Subcutaneous adipose tissue (tissue), 4 donors: ENCODE measurements around the gene NEGR1. TPM values are rescaled to one million over a fixed set of nuclear protein-coding genes. Genes with fewer than 3 reads are reported as not detected.

Experiments
- CTCF ChIP-seq: fragments of 450-650 bp; IDR thresholded peaks from one replicate; pipeline ENCODE4 v1.5.1; 2016; ENCODE audit warnings: low read depth, mild to moderate bottlenecking, control low read depth, antibody characterized with exemption, moderate library complexity
- total RNA-seq, 4 donors: library from RNA; depleted of rRNA; stranded (reverse); fragments of >200 nt; gene quantifications; one replicate each; pipeline ENCODE4 v1.1.0, GENCODE V29; 2016

Gene NEGR1
- total RNA-seq, 4 donors from 2014 or later: 18.6 to 42.9 (median 35.3) TPM

- TF ChIP-seq CTCF: no peak
Measured at GRCh38 chr1:72177711-72178110, 104.6 kb downstream of the NEGR1 start.

DNA sequence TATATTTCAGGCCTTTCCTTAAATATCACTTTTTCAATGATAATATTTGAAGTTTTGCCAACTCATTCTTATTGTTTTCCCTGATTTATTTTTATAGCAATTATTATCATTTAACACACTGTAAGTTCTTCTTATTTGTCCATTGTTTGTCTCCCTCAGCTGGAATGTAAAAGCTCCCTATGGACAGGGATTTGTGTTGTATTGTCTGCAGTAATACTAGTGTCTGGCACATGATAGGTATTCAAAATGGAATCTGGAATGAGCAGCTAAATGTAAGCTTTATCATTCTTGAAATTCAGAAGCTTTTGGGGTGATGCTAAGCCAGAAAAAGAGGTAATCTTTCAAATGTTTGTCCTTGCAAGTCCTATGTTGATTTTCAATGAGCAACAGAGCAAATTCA, 112.1 kb downstream of the NEGR1 start:
- TF ChIP-seq CTCF: no peak

GRCh38 chr1:72166426-72166825, 115.9 kb downstream of the NEGR1 start:
- no peak for TF ChIP-seq CTCF

DNA sequence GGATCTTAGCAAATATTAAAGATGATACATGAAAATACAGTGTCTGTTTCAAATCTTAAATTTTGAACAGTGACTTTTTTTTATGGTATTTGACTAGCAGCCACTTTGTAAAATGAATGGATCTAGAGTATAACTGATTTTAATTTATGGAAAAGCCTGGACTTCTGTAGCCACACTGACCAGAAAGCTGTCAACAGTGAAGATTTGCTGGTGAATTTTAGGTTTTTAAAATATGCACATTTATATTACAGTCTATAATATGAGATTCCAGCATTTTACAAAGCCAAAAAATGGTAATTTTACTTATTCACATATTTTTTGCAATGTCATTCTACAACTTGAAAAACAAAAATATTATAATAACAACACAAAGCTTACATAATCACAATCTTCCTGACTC, 131.8 kb downstream of the NEGR1 start:
- no peak for TF ChIP-seq CTCF

GRCh38 chr1:72141875-72142274, 140.5 kb downstream of the NEGR1 start:
- no peak for TF ChIP-seq CTCF

DNA sequence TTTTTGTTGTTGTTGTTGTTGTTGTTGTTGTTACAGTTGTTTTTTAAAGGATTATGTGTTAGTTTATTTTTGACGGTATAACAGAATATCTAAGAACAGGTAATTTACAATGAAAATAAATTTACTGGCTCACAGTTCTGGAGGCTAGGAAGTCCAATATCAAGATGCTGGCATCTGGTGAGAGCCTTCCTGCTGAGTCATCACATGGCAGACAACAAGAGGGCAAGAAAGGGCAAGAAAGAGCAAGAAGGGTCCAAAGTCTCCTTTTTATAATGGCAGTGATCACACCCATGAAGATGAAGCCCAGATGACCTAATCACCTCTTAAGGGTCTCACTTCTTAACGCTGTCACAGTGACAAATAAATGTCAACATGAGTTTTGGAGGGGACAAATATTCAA, 142.1 kb downstream of the NEGR1 start:
- TF ChIP-seq CTCF: no peak

DNA sequence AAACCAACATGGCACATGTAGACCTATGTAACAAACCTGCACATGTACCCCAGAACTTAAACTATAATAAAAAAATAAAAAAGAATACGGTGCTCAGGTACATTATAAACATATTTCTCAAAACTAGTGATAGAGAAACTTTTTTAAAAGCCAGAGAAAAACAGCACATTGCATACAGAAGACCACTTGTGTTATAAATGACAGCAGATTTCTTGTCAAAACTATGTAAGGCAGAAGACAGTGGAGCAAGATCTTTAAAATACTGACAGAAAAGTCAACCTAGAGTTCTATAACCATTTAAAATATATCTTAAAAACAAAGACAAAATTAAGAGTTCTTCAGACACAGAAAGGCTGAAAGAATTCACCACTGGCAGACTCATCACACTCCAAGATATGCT, 144.7 kb downstream of the NEGR1 start:
- TF ChIP-seq CTCF: no peak
